Measurements from ENCODE around the gene TP73. TPM values are rescaled to one million over a fixed set of nuclear protein-coding genes. Genes with fewer than 3 reads are reported as not detected.

The TP73 gene
- total RNA-seq, 1 experiment from 2014 or later: 4.4 TPM

DNA sequence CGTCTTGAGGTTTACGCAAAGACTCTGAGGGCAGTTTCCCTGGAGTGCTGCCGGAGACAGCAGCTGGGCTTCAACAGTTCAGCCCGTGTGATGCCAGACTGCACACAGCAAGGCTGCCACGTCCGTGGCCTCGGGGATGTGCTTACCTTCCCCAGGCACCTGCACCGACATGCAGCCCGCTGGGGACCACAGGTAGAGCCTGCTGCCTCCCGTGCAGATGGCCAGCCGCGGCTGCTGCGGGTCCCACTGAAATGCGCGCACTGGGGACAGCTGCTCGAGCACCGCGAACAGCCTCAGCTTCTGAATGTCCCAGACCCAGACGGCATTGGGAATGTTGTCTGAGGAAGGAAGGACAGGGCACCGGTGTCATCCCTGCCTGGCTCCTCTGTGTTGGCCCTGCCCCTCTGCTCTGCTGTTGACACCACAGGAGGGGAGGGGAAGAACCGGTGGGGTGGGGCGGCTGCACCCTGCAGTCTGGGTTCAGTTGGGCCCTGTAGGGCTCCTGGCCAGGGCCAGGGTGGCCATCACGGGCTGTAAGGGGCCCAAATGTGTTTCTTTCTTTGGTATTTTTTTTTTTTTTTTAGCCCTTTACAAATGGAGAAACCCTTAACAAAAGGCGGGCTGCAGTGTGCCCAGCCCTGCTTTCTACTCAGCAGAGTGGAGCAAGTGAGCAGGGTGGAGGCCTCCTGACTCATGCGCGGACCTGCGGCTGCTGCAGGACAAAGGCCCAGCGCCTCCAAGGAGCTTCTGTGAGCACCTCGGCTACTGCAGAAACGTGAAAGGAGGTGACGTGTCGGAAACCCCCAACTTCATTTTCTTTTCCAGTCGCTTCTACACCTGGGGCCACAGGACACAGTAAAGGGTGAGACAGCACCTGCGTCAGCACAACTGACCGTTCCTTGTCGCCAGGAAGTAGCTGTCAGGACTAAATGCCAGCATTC is 20.7 kb upstream of the TP73 start:
- in situ Hi-C loops (cut with HindIII; ENCODE audit: low pct_unique_long_range_greater_than_20kb, low sequenced_read_pairs): loop anchor here (25.0 kb wide), 1 partner anchor 94 kb away; no protein-coding TSS in a partner anchor
- DNase-seq (ENCODE audit: low read depth): no peak

DNA sequence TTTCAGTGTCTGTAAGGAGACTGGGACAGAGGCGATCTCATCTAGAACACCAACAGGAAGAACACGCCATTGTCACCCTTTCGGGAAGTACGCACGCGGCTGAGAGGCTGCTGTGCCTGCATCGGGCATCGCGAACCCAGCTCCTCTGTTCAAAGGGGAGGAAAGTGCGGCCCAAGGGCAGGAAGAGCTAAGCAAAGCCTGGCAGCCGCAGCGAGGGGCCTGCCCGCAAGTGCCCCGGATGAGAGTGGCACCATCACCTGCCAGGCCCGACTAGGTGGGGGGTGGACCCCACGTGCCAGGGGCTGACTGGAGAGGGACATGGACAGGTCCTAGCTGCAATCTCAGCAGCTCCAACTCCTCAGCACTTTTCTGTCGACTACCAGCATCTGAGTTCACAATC is 20.0 kb upstream of the TP73 start:
- DNase-seq (ENCODE audit: low read depth): no peak
- in situ Hi-C loops (cut with HindIII; ENCODE audit: low pct_unique_long_range_greater_than_20kb, low sequenced_read_pairs): loop anchor here (25.0 kb wide), 1 partner anchor 95 kb away; no protein-coding TSS in a partner anchor

DNA sequence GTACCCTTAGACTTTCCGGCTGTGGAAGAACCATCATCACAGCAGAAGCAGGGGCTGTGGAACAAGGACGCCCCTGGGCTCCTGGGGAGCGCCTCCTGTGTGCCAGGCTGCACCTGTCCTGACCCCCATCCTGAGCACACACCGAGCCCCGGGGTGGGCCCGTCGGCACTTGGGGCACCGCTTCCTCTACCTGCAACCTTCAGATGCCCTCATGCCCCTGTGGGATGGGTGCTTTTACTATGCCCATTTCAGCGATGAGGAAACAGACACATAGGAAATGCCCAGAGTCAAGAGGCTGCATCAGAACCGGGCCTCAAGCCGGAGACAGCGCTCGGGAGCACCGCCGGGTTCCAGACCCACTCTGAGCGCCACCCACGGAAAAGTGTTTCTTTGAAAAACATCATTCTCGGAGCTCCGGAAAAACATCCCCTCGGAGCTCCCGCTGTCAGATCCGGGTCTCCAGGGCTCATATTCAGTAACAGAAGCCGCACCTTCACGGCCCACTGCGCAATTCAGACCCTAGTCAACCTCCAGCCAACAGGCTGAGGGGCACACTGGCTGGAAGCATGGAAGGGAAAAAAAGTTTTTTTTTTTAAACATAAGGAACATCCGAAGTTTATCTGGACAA is 19.5 kb upstream of the TP73 start:
- in situ Hi-C loops (cut with HindIII; ENCODE audit: low pct_unique_long_range_greater_than_20kb, low sequenced_read_pairs): loop anchor here (25.0 kb wide), 1 partner anchor 96 kb away; no protein-coding TSS in a partner anchor
- DNase-seq (ENCODE audit: low read depth): no peak

DNA sequence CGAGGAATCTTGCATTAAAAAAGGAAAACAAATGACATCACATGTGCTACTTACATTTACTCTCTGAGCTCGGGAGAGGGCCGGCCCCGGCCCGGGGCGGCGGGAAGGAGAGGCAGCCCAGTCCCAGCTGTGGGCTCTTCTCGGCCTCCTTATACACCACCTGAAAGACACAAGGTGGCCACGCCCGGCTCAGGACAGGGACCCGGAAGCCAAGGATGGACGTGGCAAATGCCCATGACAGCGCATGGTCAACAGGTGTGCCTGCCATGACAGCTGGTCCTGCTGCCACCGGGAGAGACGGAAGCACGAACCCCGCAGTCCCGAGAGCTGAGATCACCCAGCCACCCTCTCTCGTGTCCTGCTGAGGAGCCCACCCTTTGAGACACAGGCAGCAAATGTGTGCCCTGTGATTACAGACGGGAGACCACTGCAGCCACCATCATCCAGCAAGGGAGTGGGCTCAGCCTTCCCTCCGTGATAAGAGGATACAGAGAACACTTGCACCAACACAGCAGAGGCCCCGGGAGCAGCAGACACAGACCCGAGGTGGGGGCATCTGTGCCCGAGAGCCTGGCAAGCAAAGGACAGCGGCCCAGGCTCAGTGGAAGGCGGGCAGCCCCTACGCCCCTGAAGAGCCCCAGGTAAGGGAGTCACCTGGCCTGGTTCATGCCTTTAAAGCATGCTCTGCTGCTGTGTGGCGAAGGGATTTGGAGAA is 18.8 kb upstream of the TP73 start:
- DNase-seq (ENCODE audit: low read depth): no peak
- in situ Hi-C loops (cut with HindIII; ENCODE audit: low pct_unique_long_range_greater_than_20kb, low sequenced_read_pairs): loop anchor here (25.0 kb wide), 1 partner anchor 96 kb away; no protein-coding TSS in a partner anchor

DNA sequence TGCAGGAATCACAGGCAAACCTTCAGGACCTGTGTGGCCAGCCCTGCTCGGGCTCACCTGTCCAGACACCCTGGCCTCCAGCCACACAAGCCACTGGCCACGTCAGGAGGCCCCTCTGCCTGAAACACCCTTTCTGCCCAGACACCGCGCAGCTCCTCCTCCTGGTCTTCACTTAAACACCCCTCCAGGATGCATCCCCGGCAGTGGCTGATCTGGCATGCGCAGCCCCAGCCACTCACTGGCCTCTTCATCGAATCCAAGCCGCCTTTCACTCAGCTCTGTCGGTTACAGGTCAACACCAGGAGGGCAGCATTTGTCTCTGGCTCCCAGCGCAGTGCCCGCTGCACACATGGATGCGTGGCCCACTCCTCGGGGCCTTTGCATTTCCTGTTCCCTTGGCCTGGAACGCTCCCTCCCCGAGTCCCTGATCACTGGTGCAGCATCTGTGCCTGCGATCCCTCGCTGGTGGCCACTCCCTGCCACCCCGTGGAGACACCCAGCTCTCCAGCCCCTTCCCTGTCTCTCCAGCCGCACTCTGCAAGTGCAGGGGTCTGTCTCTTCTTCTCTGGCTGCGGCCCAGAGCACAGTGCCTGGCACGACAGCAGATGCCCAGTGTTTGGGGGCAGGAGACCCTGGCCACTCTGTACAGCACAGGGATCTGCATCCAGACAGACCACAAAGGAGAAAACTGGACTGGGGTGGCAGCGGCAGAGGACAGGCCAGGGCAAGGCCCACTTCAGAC is 18.1 kb upstream of the TP73 start:
- in situ Hi-C loops (cut with HindIII; ENCODE audit: low pct_unique_long_range_greater_than_20kb, low sequenced_read_pairs): loop anchor here (25.0 kb wide), 1 partner anchor 97 kb away; no protein-coding TSS in a partner anchor

DNA sequence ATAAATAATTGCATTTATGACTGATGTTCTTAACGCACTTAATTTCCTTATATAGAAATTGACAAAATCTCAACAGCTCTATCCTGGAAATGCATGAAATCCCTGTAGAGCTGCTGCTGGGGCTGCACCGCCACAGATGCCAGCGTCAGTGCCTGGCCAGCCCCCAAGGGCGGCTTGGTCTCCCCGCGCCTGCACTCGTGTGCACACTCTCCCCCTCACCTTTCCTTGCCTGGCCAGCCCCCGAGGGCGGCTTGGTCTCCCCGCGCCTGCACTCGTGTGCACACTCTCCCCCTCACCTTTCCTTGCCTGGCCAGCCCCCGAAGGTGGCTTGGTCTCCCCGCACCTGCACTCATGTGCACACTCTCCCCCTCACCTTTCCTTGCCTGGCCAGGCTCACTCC is 16.2 kb upstream of the TP73 start:
- DNase-seq (ENCODE audit: low read depth): no peak
- in situ Hi-C loops (cut with HindIII; ENCODE audit: low pct_unique_long_range_greater_than_20kb, low sequenced_read_pairs): loop anchor here (25.0 kb wide), 1 partner anchor 99 kb away; no protein-coding TSS in a partner anchor

More for the DNA sequence above, 18.1 kb upstream of the TP73 start:
- no peak for DNase-seq (ENCODE audit: low read depth)

DNA sequence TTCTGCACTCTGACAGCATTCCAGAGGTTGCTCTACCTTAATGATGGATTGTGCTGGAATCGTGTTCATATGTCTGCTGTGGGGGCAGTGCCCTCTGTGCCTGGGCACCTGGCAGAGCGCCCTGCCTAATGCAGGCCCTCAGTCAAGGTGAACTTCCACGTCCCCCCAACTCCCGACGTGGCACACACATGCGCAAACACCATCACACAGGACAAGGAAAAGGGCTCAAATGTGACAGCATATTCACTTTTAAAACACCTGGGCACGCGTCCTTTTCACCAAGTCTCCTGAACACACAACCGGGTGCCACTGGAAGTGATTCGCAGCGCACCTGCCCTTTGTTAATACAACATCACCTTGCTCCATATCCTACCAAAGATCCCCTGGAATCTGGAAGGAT is 15.8 kb upstream of the TP73 start:
- in situ Hi-C loops (cut with HindIII; ENCODE audit: low pct_unique_long_range_greater_than_20kb, low sequenced_read_pairs): loop anchor here (25.0 kb wide), 1 partner anchor 99 kb away; no protein-coding TSS in a partner anchor
- DNase-seq (ENCODE audit: low read depth): no peak

DNA sequence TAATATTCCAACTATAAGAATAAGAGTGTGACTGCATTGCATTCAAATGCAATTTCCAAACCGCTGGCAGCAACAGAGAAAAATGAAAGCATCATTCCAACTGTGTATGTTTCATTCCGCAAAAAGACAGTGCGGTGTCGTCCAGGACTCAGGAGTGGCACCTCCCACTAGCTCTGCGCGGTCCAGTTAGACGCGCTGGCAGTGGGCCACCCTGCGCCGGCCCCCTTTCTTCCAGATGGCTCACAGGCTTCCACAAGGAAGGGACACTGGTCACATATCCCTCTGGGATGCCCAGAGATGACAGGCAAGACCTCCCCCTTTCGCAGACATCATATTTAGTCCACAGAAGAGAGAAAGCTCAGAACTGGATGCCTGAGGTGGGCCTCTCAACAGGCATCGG is 14.3 kb upstream of the TP73 start:
- in situ Hi-C loops (cut with HindIII; ENCODE audit: low pct_unique_long_range_greater_than_20kb, low sequenced_read_pairs): loop anchor here (25.0 kb wide), 1 partner anchor 101 kb away; no protein-coding TSS in a partner anchor
- DNase-seq (ENCODE audit: low read depth): no peak

DNA sequence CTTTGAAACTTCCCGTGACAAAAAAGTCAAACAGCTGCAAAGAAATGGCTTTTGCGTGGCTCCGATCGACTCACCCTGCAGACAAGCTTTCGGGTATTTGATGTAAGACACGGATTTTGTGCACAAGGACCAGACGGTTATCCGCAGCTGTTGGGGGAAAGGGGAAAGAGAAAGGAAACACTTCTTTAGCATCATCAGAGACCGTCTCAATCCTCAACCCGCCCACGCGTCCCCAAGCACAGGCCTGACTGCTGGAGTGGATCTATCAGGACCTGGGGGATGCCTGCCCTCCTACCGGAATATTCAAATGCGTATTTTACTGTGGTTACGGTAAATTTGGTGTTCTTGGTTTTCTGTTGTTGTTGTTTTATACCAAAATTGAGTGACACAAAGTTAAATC is 13.6 kb upstream of the TP73 start:
- in situ Hi-C loops (cut with HindIII; ENCODE audit: low pct_unique_long_range_greater_than_20kb, low sequenced_read_pairs): loop anchor here (25.0 kb wide), 1 partner anchor 101 kb away; no protein-coding TSS in a partner anchor
- no peak for DNase-seq (ENCODE audit: low read depth)

DNA sequence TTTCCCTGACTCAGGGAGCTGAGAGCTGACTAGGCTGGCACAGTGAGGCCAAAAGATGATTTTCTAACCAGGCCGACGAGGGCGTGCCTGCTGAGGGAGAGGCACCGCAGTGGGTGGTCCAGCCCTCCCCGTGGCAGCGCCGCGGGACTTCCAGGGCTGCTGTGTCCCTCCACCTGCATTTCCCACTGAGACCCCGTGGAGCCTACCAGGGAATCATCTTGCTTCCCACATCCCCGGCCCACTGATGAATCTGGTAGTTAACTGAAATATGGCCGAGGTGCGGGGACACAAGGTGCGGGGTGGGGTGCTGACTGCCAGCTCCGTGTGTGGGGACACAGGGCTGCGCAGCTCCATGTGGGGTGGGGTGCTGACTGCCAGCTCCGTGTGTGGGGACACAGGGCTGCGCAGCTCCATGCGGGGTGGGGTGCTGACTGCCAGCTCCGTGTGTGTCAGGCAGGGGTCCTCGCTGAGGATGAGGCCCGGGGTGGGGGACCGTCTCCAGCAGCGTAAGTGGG is 12.9 kb upstream of the TP73 start:
- in situ Hi-C loops (cut with HindIII; ENCODE audit: low pct_unique_long_range_greater_than_20kb, low sequenced_read_pairs): loop anchor here (25.0 kb wide), 1 partner anchor 102 kb away; no protein-coding TSS in a partner anchor

DNA sequence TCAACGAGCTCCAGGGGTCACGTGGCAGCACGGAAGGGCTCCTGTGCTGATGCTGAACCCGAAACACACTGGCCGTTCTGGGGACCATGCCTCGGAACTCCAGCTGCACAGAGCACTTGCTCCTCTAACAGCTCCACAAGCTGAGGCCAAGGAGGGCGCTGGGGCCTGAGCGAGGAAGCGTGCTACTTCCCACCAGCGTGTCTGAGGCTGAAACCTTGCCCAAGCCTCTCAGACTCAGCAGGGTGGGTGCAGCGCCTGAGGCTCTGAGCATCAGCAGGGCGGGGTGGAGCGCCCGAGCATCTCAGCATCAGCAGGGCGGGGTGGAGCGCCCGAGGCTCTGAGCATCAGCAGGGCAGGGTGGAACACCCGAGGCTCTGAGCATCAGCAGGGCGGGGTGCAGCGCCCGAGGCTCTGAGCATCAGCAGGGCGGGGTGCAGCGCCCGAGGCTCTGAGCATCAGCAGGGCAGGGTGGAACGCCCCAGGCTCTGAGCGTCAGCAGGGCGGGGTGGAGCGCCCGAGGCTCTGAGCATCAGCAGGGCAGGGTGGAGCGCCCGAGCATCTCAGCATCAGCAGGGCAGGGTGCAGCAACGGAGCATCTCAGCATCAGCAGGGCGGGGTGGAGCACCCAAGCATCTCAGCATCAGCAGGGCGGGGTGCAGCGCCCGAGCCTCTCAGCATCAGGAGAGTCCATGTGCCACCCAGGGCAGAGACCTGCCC is 12.0 kb upstream of the TP73 start:
- in situ Hi-C loops (cut with HindIII; ENCODE audit: low pct_unique_long_range_greater_than_20kb, low sequenced_read_pairs): loop anchor here (25.0 kb wide), 1 partner anchor 103 kb away; no protein-coding TSS in a partner anchor
- DNase-seq (ENCODE audit: low read depth): no peak

More for the DNA sequence above, 12.9 kb upstream of the TP73 start:
- DNase-seq (ENCODE audit: low read depth): no peak

DNA sequence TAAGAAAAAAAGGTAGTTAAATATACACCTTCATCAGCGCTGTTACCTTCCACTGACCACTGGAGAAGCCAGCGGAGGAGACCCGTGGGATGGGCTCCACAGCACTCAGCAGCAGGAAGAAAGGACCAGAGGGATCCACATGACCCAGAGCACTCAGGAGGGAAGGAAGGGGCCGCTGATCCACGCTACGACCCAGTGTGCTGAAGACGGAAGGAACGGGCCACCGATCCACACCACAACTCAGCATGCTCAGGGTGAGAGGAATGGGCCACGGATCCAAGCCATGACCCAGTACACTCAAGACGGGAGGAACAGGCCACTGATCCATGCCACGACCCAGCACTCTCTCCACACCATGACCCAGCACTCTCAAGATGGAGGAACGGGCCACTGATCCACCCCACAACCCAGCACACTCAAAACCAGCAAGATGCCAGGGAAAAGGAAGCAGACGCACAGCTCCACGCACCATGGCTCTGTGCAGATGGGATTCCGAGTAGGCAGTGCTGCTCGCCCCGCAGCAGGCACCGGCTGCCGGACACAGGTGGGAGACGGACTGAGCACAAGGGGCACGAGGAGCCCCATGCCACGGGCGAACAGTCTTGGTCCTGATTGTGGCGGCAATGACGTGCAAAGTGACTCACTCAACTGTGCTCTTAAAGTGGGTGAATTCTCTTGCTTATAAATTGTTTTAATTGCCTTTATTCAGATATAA is 11.1 kb upstream of the TP73 start:
- in situ Hi-C loops (cut with HindIII; ENCODE audit: low pct_unique_long_range_greater_than_20kb, low sequenced_read_pairs): loop anchor here (25.0 kb wide), 1 partner anchor 104 kb away; no protein-coding TSS in a partner anchor
- DNase-seq (ENCODE audit: low read depth): no peak

DNA sequence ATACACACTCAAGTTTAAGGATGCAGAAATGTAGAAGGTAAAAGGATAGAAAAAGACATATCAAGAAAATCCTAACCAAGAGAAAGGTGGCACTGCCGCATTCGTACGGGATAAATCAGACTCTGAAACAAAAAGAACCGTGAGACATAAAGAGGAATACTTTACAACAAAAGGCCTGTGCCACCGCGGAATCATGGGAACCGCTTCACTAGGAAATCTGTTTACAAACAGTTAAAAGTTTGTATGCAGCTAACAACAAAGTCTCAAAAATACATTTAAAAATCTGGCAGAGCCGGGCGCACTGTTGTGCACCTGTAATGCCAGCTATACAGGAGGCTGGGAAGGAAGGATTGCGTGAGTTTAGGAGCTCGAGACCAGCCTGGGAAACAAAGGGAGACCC is 10.5 kb upstream of the TP73 start:
- no peak for DNase-seq (ENCODE audit: low read depth)
- in situ Hi-C loops (cut with HindIII; ENCODE audit: low pct_unique_long_range_greater_than_20kb, low sequenced_read_pairs): loop anchor here (25.0 kb wide), 1 partner anchor 105 kb away; no protein-coding TSS in a partner anchor

DNA sequence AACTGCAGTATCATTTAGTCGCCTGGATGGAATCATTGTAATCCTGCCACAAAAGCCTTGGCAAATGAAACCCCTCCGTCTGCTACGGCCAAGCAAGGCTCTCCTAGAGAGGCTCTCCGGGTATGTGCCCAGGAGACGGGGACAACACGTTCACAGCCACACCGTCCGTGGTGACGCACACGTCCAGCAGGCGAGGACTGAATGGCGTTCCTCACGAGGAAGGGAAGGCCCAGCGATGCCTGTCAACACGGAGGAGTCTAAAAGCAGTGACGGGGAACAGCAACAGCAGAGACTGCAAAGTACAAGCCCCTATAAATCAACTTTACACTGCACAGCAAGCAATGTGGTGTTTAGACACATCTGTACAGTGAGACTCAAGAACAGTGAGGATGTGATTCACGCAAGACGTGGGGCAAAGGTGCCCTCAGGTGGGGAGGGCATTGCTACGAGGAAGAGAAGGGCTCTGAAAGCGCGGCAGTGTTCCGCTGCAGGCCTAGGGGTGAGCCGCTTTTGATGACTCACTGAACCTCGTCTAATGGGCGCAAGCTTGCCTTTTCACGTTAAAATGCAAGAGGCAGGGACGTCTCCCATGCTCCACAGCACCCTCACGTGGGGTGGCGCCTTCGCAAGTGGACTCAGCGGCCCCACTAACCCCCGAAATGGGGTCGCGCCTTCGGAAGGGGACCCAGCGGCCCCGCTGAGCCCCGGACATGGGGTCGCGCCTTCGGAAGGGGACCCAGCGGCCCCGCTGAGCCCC is 9.2 kb upstream of the TP73 start:
- no peak for DNase-seq (ENCODE audit: low read depth)
- in situ Hi-C loops (cut with HindIII; ENCODE audit: low pct_unique_long_range_greater_than_20kb, low sequenced_read_pairs): loop anchor here (25.0 kb wide), 1 partner anchor 106 kb away; no protein-coding TSS in a partner anchor

DNA sequence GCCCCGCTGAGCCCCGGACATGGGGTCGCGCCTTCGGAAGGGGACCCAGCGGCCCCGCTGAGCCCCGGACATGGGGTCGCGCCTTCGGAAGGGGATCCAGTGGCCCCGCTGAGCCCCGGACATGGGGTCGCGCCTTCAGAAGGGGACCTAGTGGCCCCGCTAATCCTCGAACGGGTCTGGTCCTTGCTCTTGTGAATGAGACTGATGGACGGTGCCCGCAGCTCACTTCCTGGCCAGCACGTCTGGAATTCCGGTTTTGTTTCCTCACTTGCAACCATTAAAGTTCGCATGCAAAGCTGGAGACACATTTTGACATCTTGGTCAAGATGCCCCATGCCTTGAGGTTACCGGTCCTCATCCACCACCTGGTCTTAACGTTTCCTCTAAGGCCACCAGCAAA is 8.0 kb upstream of the TP73 start:
- in situ Hi-C loops (cut with HindIII; ENCODE audit: low pct_unique_long_range_greater_than_20kb, low sequenced_read_pairs): loop anchor here (25.0 kb wide), 1 partner anchor 107 kb away; no protein-coding TSS in a partner anchor
- no peak for DNase-seq (ENCODE audit: low read depth)

Measured in Caki2 (cell line).